GM23338 (cell line): ENCODE measurements around the gene DCHS1. TPM values are rescaled to one million over a fixed set of nuclear protein-coding genes. Genes with fewer than 3 reads are reported as not detected.

Experiments
- ATAC-seq: fragments of 200-7000 bp; cut with Tn5 transposase; 3 replicates; pipeline ENCODE4 v1.9.1; 2020
- DNase-seq: peaks from one replicate; pipeline ENCODE4 v3.0.0-alpha.2; 2015; ENCODE audit warnings: low spot score
- H2AFZ ChIP-seq: fragments of 200-600 bp; sonication (generic); 2 replicates; pipeline ENCODE4 v1.8.0; 2016; ENCODE audit warnings: antibody characterized with exemption, mild to moderate bottlenecking, moderate library complexity
- H3F3A ChIP-seq: fragments of 200-600 bp; sonication (generic); replicated peaks from 2 replicates; pipeline ENCODE4 v1.8.0; 2017; ENCODE audit warnings: antibody characterized with exemption, mixed run types, low read depth
- H3K27ac ChIP-seq: fragments of 200-600 bp; sonication (generic); 2 replicates; pipeline ENCODE4 v1.6.1; 2016; ENCODE audit warnings: low read depth
- H3K27me3 ChIP-seq: fragments of 200-600 bp; sonication (generic); 2 replicates; pipeline ENCODE4 v1.8.0; 2016; ENCODE audit warnings: mild to moderate bottlenecking, mixed run types, moderate library complexity; ENCODE audit not compliant: insufficient read depth
- H3K36me3 ChIP-seq: fragments of 200-600 bp; sonication (generic); 2 replicates; pipeline ENCODE4 v1.8.0; 2016; ENCODE audit warnings: mild to moderate bottlenecking; ENCODE audit not compliant: insufficient read depth
- H3K4me1 ChIP-seq: fragments of 200-600 bp; sonication (generic); 2 replicates; pipeline ENCODE4 v1.8.0; 2016; ENCODE audit warnings: mild to moderate bottlenecking, moderate library complexity; ENCODE audit not compliant: insufficient read depth
- H3K4me2 ChIP-seq: fragments of 200-600 bp; sonication (generic); 2 replicates; pipeline ENCODE4 v1.7.1; 2017; ENCODE audit warnings: mixed run types
- H3K4me3 ChIP-seq: fragments of 200-600 bp; sonication (generic); 2 replicates; pipeline ENCODE4 v1.6.1; 2016; ENCODE audit warnings: mixed run types
- H3K79me2 ChIP-seq: fragments of 200-600 bp; sonication (generic); replicated peaks from 2 replicates; pipeline ENCODE4 v1.8.0; 2017; ENCODE audit warnings: mild to moderate bottlenecking; ENCODE audit not compliant: insufficient read depth
- H3K9me2 ChIP-seq: fragments of 200-600 bp; sonication (generic); 2 replicates; pipeline ENCODE4 v1.8.0; 2017; ENCODE audit not compliant: insufficient read depth
- H4K20me1 ChIP-seq: fragments of 200-600 bp; sonication (generic); replicated peaks from 2 replicates; pipeline ENCODE4 v1.8.0; 2017; ENCODE audit warnings: mild to moderate bottlenecking; ENCODE audit not compliant: insufficient read depth
- H3K27ac Mint-ChIP-seq: 2 replicates; pipeline ENCODE4 v1.8.0; 2020; ENCODE audit warnings: inconsistent platforms, mild to moderate bottlenecking, moderate library complexity, mixed read lengths
- H3K27me3 Mint-ChIP-seq: 3 replicates; pipeline ENCODE4 v1.8.0; 2022; ENCODE audit warnings: low read depth, mild to moderate bottlenecking, moderate library complexity, mixed read lengths, inconsistent platforms; ENCODE audit not compliant: insufficient read depth, poor library complexity
- H3K36me3 Mint-ChIP-seq: 3 replicates; pipeline ENCODE4 v1.8.0; 2021; ENCODE audit warnings: low read depth, mild to moderate bottlenecking, inconsistent platforms, moderate library complexity, mixed read lengths
- H3K4me1 Mint-ChIP-seq: 3 replicates; pipeline ENCODE4 v1.8.0; 2020; ENCODE audit warnings: mild to moderate bottlenecking, inconsistent platforms, mixed read lengths
- H3K4me3 Mint-ChIP-seq: 3 replicates; pipeline ENCODE4 v1.8.0; 2021; ENCODE audit warnings: moderate library complexity, mild to moderate bottlenecking, inconsistent platforms, mixed read lengths
- H3K9me3 Mint-ChIP-seq: 3 replicates; pipeline ENCODE4 v1.8.0; 2020; ENCODE audit warnings: moderate library complexity, mild to moderate bottlenecking, inconsistent platforms, mixed read lengths
- NANOG ChIP-seq: IDR thresholded peaks from 2 replicates; pipeline ENCODE4 v1.6.1; 2016; ENCODE audit warnings: antibody characterized with exemption, borderline replicate concordance
- polyA plus RNA-seq: library from polyadenylated mRNA; unstranded; fragments of >200 nt; fragmentation: Nextera tagmentation; extraction: Ambion mirVana; gene quantifications from 2 replicates; pipeline ENCODE4 v1.2.1, GENCODE V29; 2016
- total RNA-seq: library from RNA; depleted of rRNA; stranded (reverse); fragments of >200 nt; shearing (Covaris generic); gene quantifications from 2 replicates; pipeline ENCODE4 v1.2.3, GENCODE V29; 2014
- TF ChIP-seq, protein P1 (sequence below), 2 experiments: fragments of 200-600 bp in 1 of 2; sonication (generic) in 1 of 2; conservative IDR thresholded peaks; 2 replicates each; pipeline versions ENCODE4 v1.5.1 to v1.6.1; 2016 to 2017; ENCODE audit warnings: antibody characterized with exemption in 2 of 2, low read depth in 2 of 2, mild to moderate bottlenecking in 2 of 2, moderate library complexity in 1 of 2
- TF ChIP-seq, protein P2 (sequence below): fragments of 250-450 bp; sonication (Bioruptor Pico); IDR thresholded peaks from 2 replicates; pipeline ENCODE4 v1.5.0; 2020; ENCODE audit warnings: mild to moderate bottlenecking, moderate library complexity

Gene DCHS1
- total and polyA plus RNA-seq, 2 experiments from 2014 or later = 2.3 to 20.7 TPM

DNA sequence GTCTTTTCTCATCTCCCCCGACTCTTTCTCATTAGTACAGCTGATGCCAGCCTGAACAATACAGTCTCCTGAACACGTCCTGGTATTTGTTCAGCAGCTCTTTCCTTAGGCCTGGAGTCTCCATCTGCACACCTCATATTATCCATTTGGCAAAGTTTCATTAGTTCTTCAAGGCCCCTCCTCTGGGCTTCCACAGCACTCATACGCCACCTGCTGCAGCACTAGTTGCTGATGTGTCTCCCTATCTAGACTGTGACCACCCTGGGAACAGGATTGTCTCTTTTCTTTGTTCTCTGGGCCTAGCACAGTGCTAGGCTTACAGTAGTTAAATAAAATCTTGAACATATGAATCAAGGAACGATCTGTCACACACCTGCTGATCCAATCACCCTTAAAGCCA is 17.2 kb downstream of the DCHS1 start:
- no peaks in the 10 kb centered on the region for H3K36me3 ChIP-seq
- no peak for ATAC-seq
- no peaks in the 10 kb centered on the region for H3K9me3 Mint-ChIP-seq
- no peaks in the 10 kb centered on the region for H3K9me2 ChIP-seq
- H3K27me3 ChIP-seq = no peaks in the 10 kb centered on the region
- no peak overlapping the region for H3K4me3 ChIP-seq
- TF ChIP-seq, protein P1, sequence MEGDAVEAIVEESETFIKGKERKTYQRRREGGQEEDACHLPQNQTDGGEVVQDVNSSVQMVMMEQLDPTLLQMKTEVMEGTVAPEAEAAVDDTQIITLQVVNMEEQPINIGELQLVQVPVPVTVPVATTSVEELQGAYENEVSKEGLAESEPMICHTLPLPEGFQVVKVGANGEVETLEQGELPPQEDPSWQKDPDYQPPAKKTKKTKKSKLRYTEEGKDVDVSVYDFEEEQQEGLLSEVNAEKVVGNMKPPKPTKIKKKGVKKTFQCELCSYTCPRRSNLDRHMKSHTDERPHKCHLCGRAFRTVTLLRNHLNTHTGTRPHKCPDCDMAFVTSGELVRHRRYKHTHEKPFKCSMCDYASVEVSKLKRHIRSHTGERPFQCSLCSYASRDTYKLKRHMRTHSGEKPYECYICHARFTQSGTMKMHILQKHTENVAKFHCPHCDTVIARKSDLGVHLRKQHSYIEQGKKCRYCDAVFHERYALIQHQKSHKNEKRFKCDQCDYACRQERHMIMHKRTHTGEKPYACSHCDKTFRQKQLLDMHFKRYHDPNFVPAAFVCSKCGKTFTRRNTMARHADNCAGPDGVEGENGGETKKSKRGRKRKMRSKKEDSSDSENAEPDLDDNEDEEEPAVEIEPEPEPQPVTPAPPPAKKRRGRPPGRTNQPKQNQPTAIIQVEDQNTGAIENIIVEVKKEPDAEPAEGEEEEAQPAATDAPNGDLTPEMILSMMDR (conservative IDR thresholded peaks at IDR 0.05; ENCODE audit: low read depth in 2 of 2) = peak in 1 of 2 experiments; percentile 14; a peak in 1 of 4 replicates
- no peak for TF ChIP-seq NANOG
- no peak for DNase-seq
- no peak overlapping the region for H3K4me3 Mint-ChIP-seq
- no peak overlapping the region for H3K27ac Mint-ChIP-seq
- no peaks in the 10 kb centered on the region for H3K27me3 Mint-ChIP-seq
- no peak overlapping the region for H3K27ac ChIP-seq
- no peaks in the 10 kb centered on the region for H3K4me1 Mint-ChIP-seq
- H3F3A ChIP-seq = no peaks in the 10 kb centered on the region
- no peaks in the 10 kb centered on the region for H3K79me2 ChIP-seq
- no peaks in the 10 kb centered on the region for H3K36me3 Mint-ChIP-seq
- no peaks in the 10 kb centered on the region for H3K4me1 ChIP-seq
- H2AFZ ChIP-seq = no peak overlapping the region
- no peak overlapping the region for H3K4me2 ChIP-seq
- no peaks in the 10 kb centered on the region for H4K20me1 ChIP-seq

DNA sequence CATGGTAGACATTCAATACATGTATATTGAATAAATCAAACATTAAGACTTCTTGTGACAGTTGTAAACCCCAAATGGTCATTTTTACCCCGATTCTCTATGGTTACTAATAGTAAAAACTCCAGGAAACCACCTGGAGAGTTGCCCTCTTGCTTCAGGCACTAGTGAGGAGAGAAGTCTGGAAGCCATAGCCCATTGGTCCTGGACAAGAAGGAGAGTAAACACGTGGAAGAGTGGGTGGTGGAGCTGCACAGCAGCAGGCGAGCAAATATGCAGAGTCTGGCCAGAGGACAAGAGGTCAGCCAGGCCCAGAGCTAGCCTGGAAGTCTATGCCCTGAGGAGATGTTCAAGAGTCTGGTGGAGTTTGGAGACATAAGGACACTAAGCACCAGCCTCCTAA is 17.7 kb downstream of the DCHS1 start:
- DNase-seq (no peak), ATAC-seq (no peak)
- Histone ChIP-seq H3F3A (no peaks in the 10 kb centered on the region), H3K79me2 (no peaks in the 10 kb centered on the region), H3K27me3 (no peaks in the 10 kb centered on the region), H3K27ac (no peak overlapping the region), H3K4me2 (no peak overlapping the region), H3K9me2 (no peaks in the 10 kb centered on the region), H3K4me1 (no peaks in the 10 kb centered on the region), H3K4me3 (no peak overlapping the region), H2AFZ (no peak overlapping the region), H3K36me3 (no peaks in the 10 kb centered on the region), H4K20me1 (no peaks in the 10 kb centered on the region)
- no peak overlapping the region for H3K4me3 Mint-ChIP-seq
- H3K4me1 Mint-ChIP-seq = no peaks in the 10 kb centered on the region
- no peak overlapping the region for H3K27ac Mint-ChIP-seq
- no peaks in the 10 kb centered on the region for H3K36me3 Mint-ChIP-seq
- H3K9me3 Mint-ChIP-seq = no peaks in the 10 kb centered on the region
- no peaks in the 10 kb centered on the region for H3K27me3 Mint-ChIP-seq
- TF ChIP-seq, protein P2, sequence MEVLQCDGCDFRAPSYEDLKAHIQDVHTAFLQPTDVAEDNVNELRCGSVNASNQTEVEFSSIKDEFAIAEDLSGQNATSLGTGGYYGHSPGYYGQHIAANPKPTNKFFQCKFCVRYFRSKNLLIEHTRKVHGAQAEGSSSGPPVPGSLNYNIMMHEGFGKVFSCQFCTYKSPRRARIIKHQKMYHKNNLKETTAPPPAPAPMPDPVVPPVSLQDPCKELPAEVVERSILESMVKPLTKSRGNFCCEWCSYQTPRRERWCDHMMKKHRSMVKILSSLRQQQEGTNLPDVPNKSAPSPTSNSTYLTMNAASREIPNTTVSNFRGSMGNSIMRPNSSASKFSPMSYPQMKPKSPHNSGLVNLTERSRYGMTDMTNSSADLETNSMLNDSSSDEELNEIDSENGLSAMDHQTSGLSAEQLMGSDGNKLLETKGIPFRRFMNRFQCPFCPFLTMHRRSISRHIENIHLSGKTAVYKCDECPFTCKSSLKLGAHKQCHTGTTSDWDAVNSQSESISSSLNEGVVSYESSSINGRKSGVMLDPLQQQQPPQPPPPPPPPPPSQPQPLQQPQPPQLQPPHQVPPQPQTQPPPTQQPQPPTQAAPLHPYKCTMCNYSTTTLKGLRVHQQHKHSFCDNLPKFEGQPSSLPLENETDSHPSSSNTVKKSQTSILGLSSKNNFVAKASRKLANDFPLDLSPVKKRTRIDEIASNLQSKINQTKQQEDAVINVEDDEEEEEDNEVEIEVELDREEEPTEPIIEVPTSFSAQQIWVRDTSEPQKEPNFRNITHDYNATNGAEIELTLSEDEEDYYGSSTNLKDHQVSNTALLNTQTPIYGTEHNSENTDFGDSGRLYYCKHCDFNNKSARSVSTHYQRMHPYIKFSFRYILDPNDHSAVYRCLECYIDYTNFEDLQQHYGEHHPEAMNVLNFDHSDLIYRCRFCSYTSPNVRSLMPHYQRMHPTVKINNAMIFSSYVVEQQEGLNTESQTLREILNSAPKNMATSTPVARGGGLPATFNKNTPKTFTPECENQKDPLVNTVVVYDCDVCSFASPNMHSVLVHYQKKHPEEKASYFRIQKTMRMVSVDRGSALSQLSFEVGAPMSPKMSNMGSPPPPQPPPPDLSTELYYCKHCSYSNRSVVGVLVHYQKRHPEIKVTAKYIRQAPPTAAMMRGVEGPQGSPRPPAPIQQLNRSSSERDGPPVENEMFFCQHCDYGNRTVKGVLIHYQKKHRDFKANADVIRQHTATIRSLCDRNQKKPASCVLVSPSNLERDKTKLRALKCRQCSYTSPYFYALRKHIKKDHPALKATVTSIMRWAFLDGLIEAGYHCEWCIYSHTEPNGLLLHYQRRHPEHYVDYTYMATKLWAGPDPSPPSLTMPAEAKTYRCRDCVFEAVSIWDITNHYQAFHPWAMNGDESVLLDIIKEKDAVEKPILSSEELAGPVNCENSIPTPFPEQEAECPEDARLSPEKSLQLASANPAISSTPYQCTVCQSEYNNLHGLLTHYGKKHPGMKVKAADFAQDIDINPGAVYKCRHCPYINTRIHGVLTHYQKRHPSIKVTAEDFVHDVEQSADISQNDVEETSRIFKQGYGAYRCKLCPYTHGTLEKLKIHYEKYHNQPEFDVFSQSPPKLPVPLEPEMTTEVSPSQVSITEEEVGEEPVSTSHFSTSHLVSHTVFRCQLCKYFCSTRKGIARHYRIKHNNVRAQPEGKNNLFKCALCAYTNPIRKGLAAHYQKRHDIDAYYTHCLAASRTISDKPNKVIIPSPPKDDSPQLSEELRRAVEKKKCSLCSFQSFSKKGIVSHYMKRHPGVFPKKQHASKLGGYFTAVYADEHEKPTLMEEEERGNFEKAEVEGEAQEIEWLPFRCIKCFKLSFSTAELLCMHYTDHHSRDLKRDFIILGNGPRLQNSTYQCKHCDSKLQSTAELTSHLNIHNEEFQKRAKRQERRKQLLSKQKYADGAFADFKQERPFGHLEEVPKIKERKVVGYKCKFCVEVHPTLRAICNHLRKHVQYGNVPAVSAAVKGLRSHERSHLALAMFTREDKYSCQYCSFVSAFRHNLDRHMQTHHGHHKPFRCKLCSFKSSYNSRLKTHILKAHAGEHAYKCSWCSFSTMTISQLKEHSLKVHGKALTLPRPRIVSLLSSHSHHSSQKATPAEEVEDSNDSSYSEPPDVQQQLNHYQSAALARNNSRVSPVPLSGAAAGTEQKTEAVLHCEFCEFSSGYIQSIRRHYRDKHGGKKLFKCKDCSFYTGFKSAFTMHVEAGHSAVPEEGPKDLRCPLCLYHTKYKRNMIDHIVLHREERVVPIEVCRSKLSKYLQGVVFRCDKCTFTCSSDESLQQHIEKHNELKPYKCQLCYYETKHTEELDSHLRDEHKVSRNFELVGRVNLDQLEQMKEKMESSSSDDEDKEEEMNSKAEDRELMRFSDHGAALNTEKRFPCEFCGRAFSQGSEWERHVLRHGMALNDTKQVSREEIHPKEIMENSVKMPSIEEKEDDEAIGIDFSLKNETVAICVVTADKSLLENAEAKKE (CRISPR knock-in tag) = no peak
- TF ChIP-seq NANOG = no peak
